ENCODE measurements around the gene LRBA.

The LRBA gene

DNA sequence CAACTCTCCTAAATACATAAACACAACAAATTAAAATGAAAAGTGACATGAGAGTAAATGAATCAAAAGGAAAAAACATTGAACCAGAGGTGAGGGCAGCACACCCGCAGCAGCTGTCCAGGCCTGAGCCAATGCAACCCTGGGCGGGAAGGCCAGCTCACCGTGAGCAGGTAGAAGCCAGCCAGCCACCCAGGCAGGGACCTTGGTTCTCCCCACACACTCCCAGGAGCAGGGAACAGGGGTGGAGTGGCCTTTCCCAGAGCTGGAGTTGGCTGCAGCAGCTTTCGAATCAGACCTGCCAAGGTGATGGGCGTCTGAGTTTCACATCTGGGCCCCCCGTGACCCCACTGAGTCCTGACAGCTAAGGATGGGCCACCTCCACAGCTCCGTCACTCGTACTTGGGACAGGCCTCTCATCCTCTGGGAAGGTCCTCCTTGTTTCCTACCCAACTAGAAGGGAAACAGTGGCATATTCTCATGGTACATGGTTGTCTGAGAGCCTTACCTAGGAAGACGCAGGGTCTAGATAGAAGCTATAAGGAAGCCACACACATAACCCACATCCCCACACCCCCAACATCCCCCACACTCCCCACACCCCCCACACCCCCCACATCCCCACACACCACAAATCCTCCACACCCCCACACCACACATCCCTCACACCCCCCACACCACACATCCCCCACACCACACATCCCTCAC is 764.6 kb downstream of the LRBA start:
- DNase-seq (ENCODE audit: low read depth, low spot score): no peak

DNA sequence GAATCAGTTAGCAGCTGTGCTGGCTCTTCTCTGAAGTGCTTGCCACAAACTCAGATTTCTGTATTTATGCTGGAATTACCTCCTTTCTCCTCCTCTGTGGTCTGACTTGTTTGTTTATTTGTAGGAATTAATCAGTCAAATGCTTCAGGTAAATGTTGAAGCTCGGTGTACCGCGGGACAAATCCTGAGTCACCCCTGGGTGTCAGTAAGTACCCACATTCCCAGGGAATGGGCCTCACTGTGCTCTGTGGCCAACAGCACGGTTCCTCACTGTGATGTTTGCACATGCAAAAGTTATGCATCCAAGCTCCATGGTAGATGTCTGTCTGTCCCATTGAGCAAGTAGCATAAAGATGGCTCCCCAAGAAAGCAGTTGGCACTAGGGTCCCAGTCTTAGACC is 766.9 kb downstream of the LRBA start:
- DNase-seq (ENCODE audit: low read depth, low spot score): no peak

- DNase-seq (ENCODE audit: low read depth, low spot score): no peak
These were observed 767.9 kb downstream of the LRBA start for GRCh38 chr4:150247184-150247583.

GRCh38 chr4:150244600-150244999 is 770.5 kb downstream of the LRBA start:
- DNase-seq (ENCODE audit: low read depth, low spot score): no peak

DNA sequence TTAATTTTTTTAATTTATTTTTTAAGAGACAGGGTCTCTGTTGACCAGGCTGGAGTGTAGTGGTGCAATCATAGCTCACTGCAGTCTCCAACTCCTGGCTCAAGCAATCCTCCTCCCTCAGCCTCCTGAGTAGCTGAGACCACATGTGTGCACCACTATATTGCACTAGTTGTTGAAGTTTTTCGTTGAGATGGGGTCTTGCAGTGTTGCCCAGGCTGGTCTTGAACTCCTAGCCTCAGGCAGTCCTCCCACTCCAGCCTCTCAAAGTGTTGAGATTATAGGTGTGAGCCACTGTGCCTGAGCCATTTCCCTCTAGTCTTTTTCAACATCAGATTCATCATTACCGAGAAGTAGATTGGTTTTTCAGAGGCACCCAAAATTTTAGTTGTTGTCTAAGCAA is 771.2 kb downstream of the LRBA start:
- DNase-seq (ENCODE audit: low read depth, low spot score): no peak

- DNase-seq (ENCODE audit: low read depth, low spot score): peak; percentile 70
These were observed 772.1 kb downstream of the LRBA start for GRCh38 chr4:150242820-150243458.

GRCh38 chr4:150240011-150240410 is 775.1 kb downstream of the LRBA start:
- no peak for DNase-seq (ENCODE audit: low read depth, low spot score)

DNA sequence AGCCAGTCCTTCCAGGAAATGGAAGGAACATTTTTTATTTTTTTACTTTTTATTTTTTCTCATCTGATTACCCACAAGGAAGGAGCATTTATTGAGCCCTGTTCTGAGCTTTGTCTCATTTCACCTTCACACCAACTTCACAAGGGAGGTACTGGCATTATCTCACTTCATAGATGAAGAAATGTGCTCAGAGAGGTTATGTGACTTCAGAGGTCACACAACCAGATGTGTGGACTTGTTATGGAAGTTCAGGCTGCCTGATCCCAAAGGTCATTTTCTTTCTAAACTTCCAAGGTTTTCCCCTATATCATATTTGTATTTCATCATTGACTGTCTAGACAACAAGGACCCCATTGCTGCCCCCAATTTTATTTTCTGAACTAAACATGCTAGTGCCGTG is 776.5 kb downstream of the LRBA start:
- no peak for DNase-seq (ENCODE audit: low read depth, low spot score)

- no peak for DNase-seq (ENCODE audit: low read depth, low spot score)
These were observed 777.8 kb downstream of the LRBA start for GRCh38 chr4:150237110-150237872.

DNA sequence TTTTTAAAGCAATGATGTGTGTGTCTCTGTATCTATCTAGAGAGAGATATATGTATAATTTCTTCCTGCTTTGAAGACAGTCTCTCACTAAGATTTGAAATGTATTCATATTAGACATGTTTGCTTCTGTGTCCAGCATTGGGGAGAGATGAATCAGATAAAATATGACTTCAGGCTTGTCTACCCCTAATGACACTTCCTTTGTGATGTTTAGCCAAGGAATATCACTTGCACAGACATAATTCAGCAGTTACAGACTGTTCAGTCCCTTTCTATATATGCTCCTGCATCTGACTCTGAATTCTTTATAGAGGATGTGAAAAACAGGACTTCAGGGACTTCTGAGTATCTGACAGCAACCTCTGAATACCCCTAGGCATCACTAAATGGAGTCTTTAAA is 778.5 kb downstream of the LRBA start:
- no peak for DNase-seq (ENCODE audit: low read depth, low spot score)

DNA sequence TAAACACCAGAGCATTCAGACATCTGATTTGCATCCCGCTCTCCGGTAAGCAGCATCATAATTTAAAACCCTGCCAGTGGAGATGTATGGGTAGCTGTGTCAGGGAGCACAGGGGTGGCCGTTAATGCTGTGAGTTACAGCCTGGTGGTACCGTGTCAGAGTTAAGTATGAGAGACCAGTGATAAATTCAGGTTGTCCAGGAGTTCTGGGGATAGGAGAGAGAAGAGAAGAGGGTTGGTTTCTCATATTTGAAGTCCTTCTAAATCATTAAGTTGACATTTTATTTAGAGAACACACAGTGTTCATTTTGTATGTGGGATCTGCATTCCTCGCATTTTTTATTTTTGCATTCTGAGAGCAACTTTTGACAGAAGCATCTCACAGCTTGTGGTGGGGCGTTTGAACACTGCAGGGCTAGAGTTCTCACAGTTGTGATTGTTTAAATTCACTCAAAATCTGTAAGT is 779.2 kb downstream of the LRBA start:
- no peak for DNase-seq (ENCODE audit: low read depth, low spot score)

GRCh38 chr4:150235317-150235716 is 779.8 kb downstream of the LRBA start:
- DNase-seq (ENCODE audit: low read depth, low spot score): no peak

DNA sequence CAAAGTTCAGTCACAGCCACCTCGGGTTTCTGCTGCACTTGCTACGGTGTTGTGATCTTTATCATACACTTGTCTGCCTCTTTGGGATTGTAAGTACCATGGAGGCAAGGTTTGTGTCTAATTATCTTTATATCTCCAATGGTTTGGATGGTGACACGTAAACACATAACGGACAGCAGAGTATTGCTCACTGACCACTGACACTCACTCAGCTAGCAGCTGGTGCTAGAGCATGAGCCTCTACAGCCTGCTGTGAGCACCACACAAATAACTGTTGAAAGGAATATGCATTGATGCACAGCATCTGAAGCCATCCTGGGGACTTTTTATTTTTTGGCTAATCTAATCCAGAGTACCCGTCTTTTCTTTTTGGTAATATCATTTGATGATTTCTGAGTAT is 780.8 kb downstream of the LRBA start:
- no peak for DNase-seq (ENCODE audit: low read depth, low spot score)

DNA sequence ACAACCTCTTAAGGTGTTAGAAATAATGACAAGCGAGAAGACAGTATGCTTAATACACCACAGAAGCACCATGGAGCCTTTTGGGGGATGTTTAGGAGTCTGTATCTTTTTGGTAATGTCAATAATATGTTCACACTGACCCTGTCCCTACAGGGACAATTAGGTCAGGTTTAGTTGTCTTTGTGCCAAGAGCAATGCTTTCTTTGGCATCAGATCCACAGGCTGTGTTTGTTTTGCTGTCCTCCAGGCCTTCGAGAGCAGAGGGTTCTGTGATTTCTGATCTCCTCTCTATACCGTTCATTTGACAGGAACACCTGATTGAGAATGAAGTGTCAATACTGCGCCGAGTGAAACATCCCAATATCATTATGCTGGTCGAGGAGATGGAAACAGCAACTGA is 783.1 kb downstream of the LRBA start:
- no peak for DNase-seq (ENCODE audit: low read depth, low spot score)

GRCh38 chr4:150231107-150231770 is 783.8 kb downstream of the LRBA start:
- DNase-seq (ENCODE audit: low read depth, low spot score): no peak

- no peak for DNase-seq (ENCODE audit: low read depth, low spot score)
These were observed 784.5 kb downstream of the LRBA start for GRCh38 chr4:150230561-150230960.

- no peak for DNase-seq (ENCODE audit: low read depth, low spot score)
These were observed 785.6 kb downstream of the LRBA start for GRCh38 chr4:150229520-150229919.

GRCh38 chr4:150224896-150225591 is 790.0 kb downstream of the LRBA start:
- DNase-seq (ENCODE audit: low read depth, low spot score): peak; percentile 14

DNA sequence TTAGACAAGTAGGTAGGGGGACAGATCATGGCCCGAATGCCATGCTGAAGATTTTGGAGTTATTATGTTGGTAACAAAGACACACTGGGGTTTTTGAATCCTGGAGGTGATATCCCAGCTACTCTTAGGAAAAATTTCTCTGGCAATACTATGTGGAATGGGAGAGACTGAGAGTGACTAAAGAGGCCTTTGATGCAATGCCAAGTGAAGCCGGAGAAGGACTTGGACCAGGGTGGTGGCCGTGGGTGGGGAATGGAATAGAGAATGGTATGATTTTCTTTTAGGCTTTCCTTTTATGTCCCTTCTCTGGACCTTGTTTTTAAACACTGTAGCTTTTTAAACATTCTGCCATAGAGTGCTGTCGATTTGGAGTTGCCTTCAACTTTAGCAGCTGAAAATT is 795.2 kb downstream of the LRBA start:
- no peak for DNase-seq (ENCODE audit: low read depth, low spot score)

DNA sequence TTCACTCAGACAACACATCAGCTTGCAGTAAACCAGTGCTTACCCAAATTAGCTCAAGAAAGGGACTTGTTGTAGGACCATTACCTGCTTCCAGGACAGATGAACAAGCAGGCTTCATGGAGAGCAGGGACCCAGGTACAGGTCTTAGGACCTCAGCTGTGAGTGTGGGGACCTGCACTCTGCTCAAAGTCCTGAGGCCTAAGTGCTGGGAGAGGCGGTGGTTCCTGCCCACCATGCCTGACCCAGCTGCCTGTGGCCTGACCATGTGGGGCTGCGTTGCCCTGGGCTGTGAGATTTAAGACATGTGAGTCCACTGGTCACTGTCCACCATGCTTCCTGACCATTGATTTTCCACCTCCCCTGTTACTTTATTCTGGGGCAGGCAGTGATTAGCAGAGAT is 796.6 kb downstream of the LRBA start:
- no peak for DNase-seq (ENCODE audit: low read depth, low spot score)

- DNase-seq (ENCODE audit: low read depth, low spot score): no peak
These were observed 797.3 kb downstream of the LRBA start for GRCh38 chr4:150217808-150218207.

GRCh38 chr4:150217192-150217591 is 797.9 kb downstream of the LRBA start:
- DNase-seq (ENCODE audit: low read depth, low spot score): peak; percentile 23
